ENCODE results near the gene DENND1A. TPM values are rescaled to one million over a fixed set of nuclear protein-coding genes. Genes with fewer than 3 reads are reported as not detected.

DENND1A gene
- polyA plus RNA-seq, 2 of the 4 experiments (the other 2 are of a cell fraction) = 15.1 to 21.9 TPM

DNA sequence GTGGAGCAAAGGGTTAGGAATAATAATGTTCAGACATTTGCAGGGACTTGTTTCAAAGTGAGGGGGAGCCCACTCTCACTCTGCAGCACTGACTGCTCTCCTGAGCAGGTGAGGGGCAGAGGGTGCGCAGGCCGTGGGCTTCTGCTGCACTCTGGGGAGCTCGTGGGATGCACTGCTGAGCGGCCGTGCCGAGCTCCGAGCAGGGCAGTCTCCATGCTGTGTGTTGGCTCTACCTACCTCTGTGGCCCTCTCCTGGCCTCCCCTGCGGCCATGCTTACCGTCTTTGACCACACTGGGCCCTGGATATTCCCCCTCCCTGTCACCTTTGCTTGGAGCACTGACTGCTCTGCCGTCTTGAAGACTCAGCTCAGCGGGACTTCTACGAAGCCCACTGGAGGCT lies 540.2 kb downstream of the DENND1A start:
- POLR2A ChIA-PET = no interaction called here
- ATAC-seq = no peak
- no peak for TF ChIP-seq NFE2L2 (conservative IDR thresholded peaks at IDR 0.05; ENCODE audit: low read length)
- no peak for TF ChIP-seq JUN (IDR thresholded peaks at IDR 0.05)
- TF ChIP-seq FOXS1 (CRISPR knock-in tag; IDR thresholded peaks at IDR 0.05) = no peak
- no peak for TF ChIP-seq MAFK (IDR thresholded peaks at IDR 0.05; ENCODE audit: partially characterized antibody)
- no peak for TF ChIP-seq HDAC2 (IDR thresholded peaks at IDR 0.05)
- TF ChIP-seq, protein P1, sequence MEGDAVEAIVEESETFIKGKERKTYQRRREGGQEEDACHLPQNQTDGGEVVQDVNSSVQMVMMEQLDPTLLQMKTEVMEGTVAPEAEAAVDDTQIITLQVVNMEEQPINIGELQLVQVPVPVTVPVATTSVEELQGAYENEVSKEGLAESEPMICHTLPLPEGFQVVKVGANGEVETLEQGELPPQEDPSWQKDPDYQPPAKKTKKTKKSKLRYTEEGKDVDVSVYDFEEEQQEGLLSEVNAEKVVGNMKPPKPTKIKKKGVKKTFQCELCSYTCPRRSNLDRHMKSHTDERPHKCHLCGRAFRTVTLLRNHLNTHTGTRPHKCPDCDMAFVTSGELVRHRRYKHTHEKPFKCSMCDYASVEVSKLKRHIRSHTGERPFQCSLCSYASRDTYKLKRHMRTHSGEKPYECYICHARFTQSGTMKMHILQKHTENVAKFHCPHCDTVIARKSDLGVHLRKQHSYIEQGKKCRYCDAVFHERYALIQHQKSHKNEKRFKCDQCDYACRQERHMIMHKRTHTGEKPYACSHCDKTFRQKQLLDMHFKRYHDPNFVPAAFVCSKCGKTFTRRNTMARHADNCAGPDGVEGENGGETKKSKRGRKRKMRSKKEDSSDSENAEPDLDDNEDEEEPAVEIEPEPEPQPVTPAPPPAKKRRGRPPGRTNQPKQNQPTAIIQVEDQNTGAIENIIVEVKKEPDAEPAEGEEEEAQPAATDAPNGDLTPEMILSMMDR (IDR thresholded peaks at IDR 0.05) = no peak
- no peak for TF ChIP-seq RAD21 (conservative IDR thresholded peaks at IDR 0.05 in 1 of 2, IDR thresholded peaks at IDR 0.05 in 1 of 2)
- TF ChIP-seq, protein P2, sequence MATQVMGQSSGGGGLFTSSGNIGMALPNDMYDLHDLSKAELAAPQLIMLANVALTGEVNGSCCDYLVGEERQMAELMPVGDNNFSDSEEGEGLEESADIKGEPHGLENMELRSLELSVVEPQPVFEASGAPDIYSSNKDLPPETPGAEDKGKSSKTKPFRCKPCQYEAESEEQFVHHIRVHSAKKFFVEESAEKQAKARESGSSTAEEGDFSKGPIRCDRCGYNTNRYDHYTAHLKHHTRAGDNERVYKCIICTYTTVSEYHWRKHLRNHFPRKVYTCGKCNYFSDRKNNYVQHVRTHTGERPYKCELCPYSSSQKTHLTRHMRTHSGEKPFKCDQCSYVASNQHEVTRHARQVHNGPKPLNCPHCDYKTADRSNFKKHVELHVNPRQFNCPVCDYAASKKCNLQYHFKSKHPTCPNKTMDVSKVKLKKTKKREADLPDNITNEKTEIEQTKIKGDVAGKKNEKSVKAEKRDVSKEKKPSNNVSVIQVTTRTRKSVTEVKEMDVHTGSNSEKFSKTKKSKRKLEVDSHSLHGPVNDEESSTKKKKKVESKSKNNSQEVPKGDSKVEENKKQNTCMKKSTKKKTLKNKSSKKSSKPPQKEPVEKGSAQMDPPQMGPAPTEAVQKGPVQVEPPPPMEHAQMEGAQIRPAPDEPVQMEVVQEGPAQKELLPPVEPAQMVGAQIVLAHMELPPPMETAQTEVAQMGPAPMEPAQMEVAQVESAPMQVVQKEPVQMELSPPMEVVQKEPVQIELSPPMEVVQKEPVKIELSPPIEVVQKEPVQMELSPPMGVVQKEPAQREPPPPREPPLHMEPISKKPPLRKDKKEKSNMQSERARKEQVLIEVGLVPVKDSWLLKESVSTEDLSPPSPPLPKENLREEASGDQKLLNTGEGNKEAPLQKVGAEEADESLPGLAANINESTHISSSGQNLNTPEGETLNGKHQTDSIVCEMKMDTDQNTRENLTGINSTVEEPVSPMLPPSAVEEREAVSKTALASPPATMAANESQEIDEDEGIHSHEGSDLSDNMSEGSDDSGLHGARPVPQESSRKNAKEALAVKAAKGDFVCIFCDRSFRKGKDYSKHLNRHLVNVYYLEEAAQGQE (IDR thresholded peaks at IDR 0.05) = no peak
- TF ChIP-seq, protein P3, sequence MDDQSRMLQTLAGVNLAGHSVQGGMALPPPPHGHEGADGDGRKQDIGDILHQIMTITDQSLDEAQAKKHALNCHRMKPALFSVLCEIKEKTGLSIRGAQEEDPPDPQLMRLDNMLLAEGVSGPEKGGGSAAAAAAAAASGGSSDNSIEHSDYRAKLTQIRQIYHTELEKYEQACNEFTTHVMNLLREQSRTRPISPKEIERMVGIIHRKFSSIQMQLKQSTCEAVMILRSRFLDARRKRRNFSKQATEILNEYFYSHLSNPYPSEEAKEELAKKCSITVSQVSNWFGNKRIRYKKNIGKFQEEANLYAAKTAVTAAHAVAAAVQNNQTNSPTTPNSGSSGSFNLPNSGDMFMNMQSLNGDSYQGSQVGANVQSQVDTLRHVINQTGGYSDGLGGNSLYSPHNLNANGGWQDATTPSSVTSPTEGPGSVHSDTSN (IDR thresholded peaks at IDR 0.05) = no peak
- no peak for TF ChIP-seq HEYL (CRISPR knock-in tag; IDR thresholded peaks at IDR 0.05)
- TF ChIP-seq, protein P4, sequence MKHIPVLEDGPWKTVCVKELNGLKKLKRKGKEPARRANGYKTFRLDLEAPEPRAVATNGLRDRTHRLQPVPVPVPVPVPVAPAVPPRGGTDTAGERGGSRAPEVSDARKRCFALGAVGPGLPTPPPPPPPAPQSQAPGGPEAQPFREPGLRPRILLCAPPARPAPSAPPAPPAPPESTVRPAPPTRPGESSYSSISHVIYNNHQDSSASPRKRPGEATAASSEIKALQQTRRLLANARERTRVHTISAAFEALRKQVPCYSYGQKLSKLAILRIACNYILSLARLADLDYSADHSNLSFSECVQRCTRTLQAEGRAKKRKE (CRISPR knock-in tag; IDR thresholded peaks at IDR 0.05; ENCODE audit: low read depth) = no peak
- no peak for TF ChIP-seq ZNF302 (CRISPR knock-in tag; IDR thresholded peaks at IDR 0.05)
- TF ChIP-seq PHF8 (IDR thresholded peaks at IDR 0.05; ENCODE audit: borderline replicate concordance, low read depth) = no peak
- TF ChIP-seq EP300 (IDR thresholded peaks at IDR 0.05) = no peak
- Histone ChIP-seq H3K4me1 (no peaks in the 10 kb centered on the region), H3K4me2 (no peak overlapping the region), H3K4me3 (no peak overlapping the region), H3K27ac (no peak overlapping the region), H3K9me3 (no peaks in the 10 kb centered on the region; the same call in 2 of the 3 replicates)
- CTCF ChIA-PET = interaction anchor here (1.0 to 12.5 kb wide), 3 partner anchors 9 to 40 kb away, joined by 3 to 130 read pairs (median 4); partner anchors contain the start of gene CRB2
- WGBS (ENCODE audit: missing lambda C conversion rate) = 92% methylated on average over 12 of the region's 12 CpGs
- DNase-seq (ENCODE audit: low read depth in 1 of 2, low spot score in 1 of 2) = no peak
- FAIRE-seq = no peak

DNA sequence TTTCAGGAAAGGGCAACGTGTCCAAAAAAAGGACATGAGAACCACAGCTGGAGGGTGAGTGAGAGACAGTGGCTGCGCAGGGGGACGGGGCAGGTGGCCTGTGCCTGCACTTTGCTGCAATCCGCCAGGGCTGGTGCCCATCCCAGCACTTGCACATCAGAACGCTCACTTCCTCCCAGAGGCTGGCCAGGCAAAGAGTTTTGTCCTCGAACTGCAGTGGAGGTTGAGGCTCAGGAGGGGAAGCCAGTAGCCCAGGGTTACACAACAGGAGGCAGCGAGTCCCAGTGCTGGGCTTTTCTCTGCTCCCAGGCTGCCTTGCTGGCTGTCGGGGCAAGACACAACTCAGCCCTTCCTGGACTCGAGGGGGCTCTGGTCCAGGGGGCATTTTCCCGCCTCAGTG lies 540.9 kb downstream of the DENND1A start:
- Histone ChIP-seq H3K4me3 (no peak overlapping the region), H3K9me3 (no peaks in the 10 kb centered on the region; the same call in 2 of the 3 replicates), H3K4me1 (no peaks in the 10 kb centered on the region), H3K4me2 (no peak overlapping the region), H3K27ac (no peak overlapping the region)
- DNase-seq (ENCODE audit: low read depth in 1 of 2, low spot score in 1 of 2) (no peak), ATAC-seq (no peak), FAIRE-seq (no peak)
- TF ChIP-seq JUNB (IDR thresholded peaks at IDR 0.05) (no peak), GATA3 (IDR thresholded peaks at IDR 0.05; ENCODE audit: borderline replicate concordance) (no peak), CEBPB (IDR thresholded peaks at IDR 0.05) (no peak), POLR2AphosphoS2 (conservative IDR thresholded peaks at IDR 0.05; ENCODE audit: low read length) (no peak)
- TF ChIP-seq, protein P3 (IDR thresholded peaks at IDR 0.05) = no peak
- TF ChIP-seq, protein P5, sequence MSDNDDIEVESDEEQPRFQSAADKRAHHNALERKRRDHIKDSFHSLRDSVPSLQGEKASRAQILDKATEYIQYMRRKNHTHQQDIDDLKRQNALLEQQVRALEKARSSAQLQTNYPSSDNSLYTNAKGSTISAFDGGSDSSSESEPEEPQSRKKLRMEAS (IDR thresholded peaks at IDR 0.05) = no peak
- 71% methylated on average over 10 of the region's 10 CpGs for WGBS (ENCODE audit: missing lambda C conversion rate)
- ChIA-PET CTCF (interaction anchor here (7.3 to 12.5 kb wide), 2 partner anchors 9 to 34 kb away, joined by 58 to 130 read pairs; partner anchors contain the start of gene CRB2), POLR2A (no interaction called here)
